ENCODE results near the gene RNF157.

- TF ChIP-seq CTCF (IDR thresholded peaks at IDR 0.05 in 2 of 3, conservative IDR thresholded peaks at IDR 0.05 in 1 of 3; ENCODE audit: insufficient read depth in 2 of 3, low read depth in 1 of 3, low read length in 3 of 3) (no peak), NFYB (IDR thresholded peaks at IDR 0.05; ENCODE audit: extremely low read depth, insufficient read length) (no peak), KLF10 (CRISPR knock-in tag; IDR thresholded peaks at IDR 0.05) (no peak)
Measured at GRCh38 chr17:76195281-76196096, 44.8 kb downstream of the RNF157 start.
